ENCODE results near the gene DPYSL5.
"Not testable (repeated sequence)": the region's sequence is repeated elsewhere in the genome, so short reads cannot be mapped to it uniquely, and the experiment has no call there.

DPYSL5 gene, protein sequence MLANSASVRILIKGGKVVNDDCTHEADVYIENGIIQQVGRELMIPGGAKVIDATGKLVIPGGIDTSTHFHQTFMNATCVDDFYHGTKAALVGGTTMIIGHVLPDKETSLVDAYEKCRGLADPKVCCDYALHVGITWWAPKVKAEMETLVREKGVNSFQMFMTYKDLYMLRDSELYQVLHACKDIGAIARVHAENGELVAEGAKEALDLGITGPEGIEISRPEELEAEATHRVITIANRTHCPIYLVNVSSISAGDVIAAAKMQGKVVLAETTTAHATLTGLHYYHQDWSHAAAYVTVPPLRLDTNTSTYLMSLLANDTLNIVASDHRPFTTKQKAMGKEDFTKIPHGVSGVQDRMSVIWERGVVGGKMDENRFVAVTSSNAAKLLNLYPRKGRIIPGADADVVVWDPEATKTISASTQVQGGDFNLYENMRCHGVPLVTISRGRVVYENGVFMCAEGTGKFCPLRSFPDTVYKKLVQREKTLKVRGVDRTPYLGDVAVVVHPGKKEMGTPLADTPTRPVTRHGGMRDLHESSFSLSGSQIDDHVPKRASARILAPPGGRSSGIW

DNA sequence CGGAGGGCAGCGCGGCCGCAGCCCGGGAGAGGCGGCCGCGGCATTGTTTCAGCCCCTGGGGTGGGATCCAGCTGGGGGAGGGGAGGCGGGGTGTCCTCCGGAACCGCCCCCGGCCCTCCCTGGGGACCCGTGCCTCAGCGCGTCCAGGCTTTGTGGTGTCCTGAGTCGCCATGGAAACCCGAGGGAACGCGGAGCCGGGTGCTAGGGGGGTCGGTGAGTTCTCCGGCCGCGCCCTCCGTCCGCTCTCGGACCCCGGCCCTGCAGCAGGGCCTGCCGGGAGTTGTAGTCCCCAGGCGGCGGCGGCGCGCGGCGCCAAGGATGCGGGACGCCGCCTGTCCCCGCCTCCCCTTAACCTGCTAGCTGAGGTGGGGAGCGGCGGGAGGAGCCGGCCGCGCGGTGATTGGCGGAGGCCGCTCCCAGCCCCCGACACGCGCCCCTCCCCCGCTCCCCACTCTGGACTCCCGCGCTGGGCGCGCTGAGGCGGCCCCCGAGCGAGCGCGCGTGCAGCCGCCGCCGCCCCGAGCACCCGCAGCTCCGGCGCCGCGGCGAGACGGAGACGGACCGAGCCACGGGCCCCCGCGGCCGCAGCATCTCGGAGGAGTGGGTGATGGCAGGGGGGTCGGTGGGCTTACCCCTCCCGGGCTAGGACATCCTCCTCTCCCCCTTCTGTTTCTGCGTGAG is at the start of gene DPYSL5:
Gene DPYSL5, plus strand, starts transcription at position 478 of the 681 bp plus-strand sequence. CDS start 50,368 bp downstream, outside the sequence.
- no peak for DNase-seq (ENCODE audit: low spot score in 2 of 2)
- Mint-ChIP-seq H3K4me3 (peak within 1 kb of the TSS; percentile 64), H3K27ac (no peak within 1 kb of the TSS), H3K36me3 (no peaks in the 10 kb centered on the region), H3K4me1 (peaks cover 14% of the 10 kb centered on the region), H3K9me3 (no peaks in the 10 kb centered on the region)
- ATAC-seq: no peak

DNA sequence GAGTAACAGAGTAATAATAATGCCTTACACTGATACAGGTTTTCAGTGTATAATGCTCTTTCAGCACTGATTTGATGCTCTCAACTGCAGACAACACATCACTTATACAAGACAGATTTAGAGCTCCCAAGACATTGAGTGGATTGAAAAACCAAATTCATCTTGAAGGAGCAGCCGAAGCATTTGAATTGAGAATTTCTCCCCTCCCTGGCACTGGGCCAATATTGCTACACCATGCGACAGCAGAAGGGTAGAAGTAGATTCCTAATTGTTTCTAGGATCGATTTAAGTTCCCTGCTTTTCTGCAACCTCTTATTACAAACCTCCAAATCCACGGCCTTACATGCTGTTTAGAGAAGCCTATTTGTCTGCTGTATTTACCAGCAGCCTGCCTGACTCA is 46.6 kb upstream of the DPYSL5 start:
- H3K4me1 Mint-ChIP-seq: no peaks in the 10 kb centered on the region
- ATAC-seq (no peak), DNase-seq (ENCODE audit: low spot score in 2 of 2) (no peak)
- H3K9me3 Mint-ChIP-seq: no peaks in the 10 kb centered on the region
- no peak overlapping the region for H3K4me3 Mint-ChIP-seq
- H3K36me3 Mint-ChIP-seq: peaks cover 8% of the 10 kb centered on the region
- H3K27ac Mint-ChIP-seq: no peak overlapping the region

DNA sequence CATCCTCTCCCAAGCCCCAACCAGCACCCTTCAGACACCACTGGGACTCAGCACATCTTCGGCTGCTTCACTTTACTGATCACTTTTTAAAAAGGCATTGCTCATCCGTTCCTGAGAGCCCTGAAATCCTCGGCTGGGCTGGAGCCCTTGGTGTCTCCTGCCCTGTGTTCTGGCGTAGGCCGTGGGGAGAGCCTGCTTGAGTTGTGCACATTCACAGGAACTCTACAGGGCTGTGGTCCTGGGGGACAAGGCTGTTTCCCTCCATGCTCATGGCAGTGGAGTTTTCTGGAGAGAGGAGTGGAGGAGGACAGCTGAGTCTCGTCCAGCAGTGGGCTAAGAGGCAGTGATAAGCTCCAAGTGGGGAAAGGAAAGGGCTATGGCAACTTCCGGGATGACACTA is 46.1 kb upstream of the DPYSL5 start:
- ATAC-seq (no peak), DNase-seq (ENCODE audit: low spot score in 2 of 2) (no peak)
- H3K4me1 Mint-ChIP-seq: no peaks in the 10 kb centered on the region
- no peaks in the 10 kb centered on the region for H3K9me3 Mint-ChIP-seq
- no peak overlapping the region for H3K27ac Mint-ChIP-seq
- H3K4me3 Mint-ChIP-seq: no peak overlapping the region
- H3K36me3 Mint-ChIP-seq: peaks cover 3% of the 10 kb centered on the region

DNA sequence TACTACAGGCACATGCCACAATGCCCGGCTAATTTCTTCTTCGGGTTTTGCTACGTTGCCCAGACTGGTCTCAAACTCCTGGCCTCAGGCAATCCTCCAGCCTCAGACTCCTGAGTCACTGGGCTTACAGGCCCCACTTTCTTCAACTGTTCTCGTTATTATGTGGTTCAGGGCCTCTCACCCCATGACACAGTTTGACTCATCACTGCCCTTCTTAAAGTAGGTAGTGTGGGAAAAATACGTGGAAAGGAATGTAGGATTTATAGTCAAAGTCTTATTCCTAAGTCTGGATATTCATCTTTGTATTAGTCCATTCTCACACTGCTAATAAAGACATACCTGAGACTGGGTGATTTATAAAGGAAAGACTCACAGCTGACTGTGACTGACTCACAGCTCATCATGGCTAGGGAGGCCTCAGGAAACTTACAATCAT is 42.7 kb upstream of the DPYSL5 start:
- H3K4me3 Mint-ChIP-seq: no peak overlapping the region
- DNase-seq (ENCODE audit: low spot score in 2 of 2): no peak
- H3K4me1 Mint-ChIP-seq: no peaks in the 10 kb centered on the region
- H3K36me3 Mint-ChIP-seq: no peaks in the 10 kb centered on the region
- no peak overlapping the region for H3K27ac Mint-ChIP-seq
- no peaks in the 10 kb centered on the region for H3K9me3 Mint-ChIP-seq
- peak; percentile 81 for ATAC-seq

DNA sequence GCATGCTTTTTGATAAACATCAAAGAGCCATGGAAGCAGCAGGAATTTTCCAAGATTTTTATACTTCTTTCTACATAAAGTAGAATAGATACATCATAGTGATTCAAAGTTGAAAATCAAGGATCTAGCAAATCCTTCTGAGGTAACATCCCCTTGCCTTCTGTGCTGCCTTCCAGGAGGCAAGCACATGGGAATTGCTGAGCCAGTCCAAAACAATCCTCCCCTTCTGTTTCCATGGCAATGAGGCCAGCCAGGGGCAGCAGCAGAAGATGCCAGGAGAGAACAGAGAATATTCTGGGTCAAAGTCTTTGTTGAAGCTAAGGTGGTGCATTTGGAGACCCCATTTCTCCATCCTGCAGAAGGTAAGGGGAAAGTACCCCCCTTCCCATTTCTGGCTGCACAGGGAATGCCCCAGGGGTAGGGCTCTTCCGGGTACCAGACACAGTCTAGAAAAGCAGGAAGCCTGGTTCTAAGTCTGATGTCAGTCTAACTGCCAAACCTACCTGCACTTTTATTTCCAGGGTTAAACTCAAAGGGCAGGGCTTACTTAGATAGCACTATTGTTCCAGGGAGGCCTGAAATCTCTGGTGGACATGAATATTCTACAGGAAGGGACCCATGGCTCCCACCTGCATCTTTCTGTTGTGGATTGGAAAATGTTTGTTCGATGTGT is 40.0 kb upstream of the DPYSL5 start:
- no peaks in the 10 kb centered on the region for H3K4me1 Mint-ChIP-seq
- DNase-seq (ENCODE audit: low spot score in 2 of 2) (no peak), ATAC-seq (no peak)
- no peak overlapping the region for H3K4me3 Mint-ChIP-seq
- no peaks in the 10 kb centered on the region for H3K9me3 Mint-ChIP-seq
- no peak overlapping the region for H3K27ac Mint-ChIP-seq
- H3K36me3 Mint-ChIP-seq: no peaks in the 10 kb centered on the region

DNA sequence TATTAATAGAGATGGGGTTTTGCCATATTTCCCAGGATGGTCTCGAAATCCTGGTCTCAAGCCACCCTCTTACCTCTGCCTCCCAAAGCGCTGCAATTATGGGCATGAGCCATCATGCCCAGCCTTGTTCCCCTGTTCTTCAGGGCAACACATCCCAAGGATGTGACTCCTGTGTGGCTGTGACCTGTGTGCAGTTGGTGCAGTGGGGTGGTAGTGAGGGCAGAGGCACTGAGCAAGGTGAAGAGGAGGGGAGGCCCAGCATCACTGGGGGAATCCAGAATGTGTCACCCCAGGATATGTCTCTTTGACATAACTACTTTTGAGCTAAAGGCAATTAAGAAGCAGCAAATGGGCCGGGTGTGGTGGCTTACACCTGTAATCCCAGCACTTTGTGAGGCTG is 38.7 kb upstream of the DPYSL5 start:
- ATAC-seq (no peak), DNase-seq (ENCODE audit: low spot score in 2 of 2) (no peak)
- no peaks in the 10 kb centered on the region for H3K9me3 Mint-ChIP-seq
- no peaks in the 10 kb centered on the region for H3K4me1 Mint-ChIP-seq
- H3K4me3 Mint-ChIP-seq: no peak overlapping the region
- H3K27ac Mint-ChIP-seq: no peak overlapping the region
- H3K36me3 Mint-ChIP-seq: no peaks in the 10 kb centered on the region

DNA sequence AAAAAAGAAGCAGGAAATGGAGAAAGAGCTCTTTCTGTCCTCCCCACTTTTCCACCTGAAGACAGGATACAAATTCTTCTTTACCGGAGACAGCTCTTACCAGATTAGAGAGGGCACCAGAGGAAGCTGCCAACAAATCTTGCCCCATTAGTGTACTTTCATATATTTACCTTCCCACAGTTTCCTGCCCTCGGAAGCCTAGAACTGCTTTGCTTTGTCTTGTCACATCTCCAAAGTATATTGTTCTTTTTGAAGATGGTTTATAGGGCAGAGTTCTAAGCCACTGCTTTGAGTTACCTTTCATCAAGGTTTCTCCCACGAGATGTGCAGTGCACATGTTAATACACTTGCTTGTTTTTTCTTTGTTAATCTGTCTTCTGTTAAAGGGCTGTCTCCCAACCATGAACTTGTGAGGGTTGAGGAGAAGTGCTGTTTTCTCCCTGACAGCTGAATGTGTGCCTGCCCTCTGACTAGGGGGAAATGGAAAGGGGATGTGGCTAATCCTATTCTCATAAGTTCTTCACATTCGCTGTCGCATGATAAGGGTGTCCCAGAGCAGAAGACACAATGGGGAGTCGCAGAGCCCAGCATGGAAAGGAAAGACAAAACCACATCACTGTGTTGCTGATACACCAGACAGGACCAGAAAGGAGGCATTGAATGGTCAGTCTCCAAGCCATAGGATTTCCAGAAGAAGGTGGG is 37.9 kb upstream of the DPYSL5 start:
- Mint-ChIP-seq H3K4me1 (no peaks in the 10 kb centered on the region), H3K27ac (no peak overlapping the region), H3K36me3 (no peaks in the 10 kb centered on the region), H3K9me3 (no peaks in the 10 kb centered on the region), H3K4me3 (no peak overlapping the region)
- ATAC-seq (no peak), DNase-seq (ENCODE audit: low spot score in 2 of 2) (no peak)

DNA sequence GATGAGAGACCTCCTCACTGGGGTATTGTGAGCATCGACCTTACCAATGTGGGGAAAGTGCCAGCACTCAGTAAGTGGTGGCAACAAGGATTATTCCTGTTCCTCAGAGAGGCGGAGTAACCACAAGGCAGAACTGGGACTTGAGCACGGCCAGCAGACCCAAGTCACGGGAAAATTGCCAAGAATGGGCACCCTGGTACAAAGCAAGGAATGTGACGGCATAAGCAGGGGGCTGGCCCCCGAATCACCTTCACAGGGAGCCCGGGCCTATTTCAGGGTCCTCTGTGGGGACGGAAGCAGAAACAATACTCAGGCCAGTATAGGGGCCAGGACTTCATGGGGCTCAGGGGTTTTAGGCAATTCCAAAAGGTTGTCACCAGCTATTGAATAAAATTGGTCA is 36.7 kb upstream of the DPYSL5 start:
- Mint-ChIP-seq H3K36me3 (no peaks in the 10 kb centered on the region), H3K4me1 (no peaks in the 10 kb centered on the region), H3K9me3 (no peaks in the 10 kb centered on the region), H3K27ac (no peak overlapping the region), H3K4me3 (no peak overlapping the region)
- ATAC-seq (no peak), DNase-seq (ENCODE audit: low spot score in 2 of 2) (no peak)

DNA sequence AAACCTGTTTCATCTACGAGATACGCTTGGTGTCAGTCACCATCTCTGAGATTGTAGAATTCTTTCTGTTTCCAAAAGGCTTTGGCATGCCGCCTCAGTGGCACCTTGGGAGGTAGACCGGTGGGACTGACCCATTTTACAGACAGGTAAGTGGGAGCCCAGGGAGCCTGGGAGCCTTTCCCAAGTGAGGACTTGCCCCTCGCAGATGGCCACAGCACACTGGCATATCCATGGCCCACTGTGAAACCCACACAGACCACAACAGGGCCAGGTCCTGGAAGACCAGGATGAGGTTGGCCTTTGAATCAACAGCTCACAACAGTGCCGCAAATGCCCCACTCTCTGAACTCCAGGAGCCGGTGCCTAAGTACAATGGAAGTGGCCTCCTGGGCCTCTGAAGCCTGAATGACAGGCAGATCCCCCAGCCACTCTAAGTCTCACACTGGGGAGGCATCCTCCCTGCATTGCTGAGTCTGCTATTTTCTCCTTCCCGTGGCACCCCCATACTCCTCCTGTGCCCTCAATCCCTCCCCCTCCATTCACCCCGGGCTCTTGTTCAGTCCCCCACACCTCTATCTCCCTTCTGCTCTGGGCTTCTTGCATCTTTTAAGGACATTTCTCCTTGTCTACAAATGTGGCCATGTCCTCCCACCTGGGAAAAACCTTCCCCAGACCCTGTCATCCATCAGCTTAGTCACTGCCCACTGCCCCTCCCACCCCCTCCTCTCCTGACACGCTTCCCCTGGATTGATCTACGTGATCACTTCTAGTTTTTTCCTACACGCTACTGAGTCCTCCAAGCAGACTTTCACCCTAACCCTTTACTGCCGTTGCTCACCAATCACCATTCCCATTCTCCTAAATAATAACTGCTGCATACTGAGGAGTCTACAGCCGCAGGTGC is 35.9 kb upstream of the DPYSL5 start:
- Mint-ChIP-seq H3K4me3 (no peak overlapping the region), H3K9me3 (no peaks in the 10 kb centered on the region), H3K36me3 (no peaks in the 10 kb centered on the region), H3K4me1 (no peaks in the 10 kb centered on the region), H3K27ac (no peak overlapping the region)
- ATAC-seq (no peak), DNase-seq (ENCODE audit: low spot score in 2 of 2) (no peak)

DNA sequence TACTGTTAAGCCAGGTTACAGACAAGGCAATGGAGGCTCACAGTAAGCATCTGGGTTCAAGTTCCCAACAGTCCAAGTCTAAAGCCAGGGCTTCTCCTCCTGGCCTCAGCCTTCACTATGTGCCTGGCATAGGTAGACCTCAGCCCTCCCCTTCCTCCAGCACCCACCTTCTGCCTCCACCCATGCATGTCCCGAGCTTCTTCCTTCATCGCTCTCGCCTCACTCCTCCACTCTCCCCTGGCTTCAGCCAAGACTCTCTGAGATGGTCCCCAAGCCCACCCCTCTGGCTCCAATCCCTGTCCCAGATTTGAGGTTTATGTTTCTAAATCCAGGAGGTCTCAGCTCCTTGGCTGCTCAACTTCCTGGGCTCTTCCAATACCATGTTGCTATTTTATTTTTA is 35.2 kb upstream of the DPYSL5 start:
- H3K36me3 Mint-ChIP-seq: no peaks in the 10 kb centered on the region

DNA sequence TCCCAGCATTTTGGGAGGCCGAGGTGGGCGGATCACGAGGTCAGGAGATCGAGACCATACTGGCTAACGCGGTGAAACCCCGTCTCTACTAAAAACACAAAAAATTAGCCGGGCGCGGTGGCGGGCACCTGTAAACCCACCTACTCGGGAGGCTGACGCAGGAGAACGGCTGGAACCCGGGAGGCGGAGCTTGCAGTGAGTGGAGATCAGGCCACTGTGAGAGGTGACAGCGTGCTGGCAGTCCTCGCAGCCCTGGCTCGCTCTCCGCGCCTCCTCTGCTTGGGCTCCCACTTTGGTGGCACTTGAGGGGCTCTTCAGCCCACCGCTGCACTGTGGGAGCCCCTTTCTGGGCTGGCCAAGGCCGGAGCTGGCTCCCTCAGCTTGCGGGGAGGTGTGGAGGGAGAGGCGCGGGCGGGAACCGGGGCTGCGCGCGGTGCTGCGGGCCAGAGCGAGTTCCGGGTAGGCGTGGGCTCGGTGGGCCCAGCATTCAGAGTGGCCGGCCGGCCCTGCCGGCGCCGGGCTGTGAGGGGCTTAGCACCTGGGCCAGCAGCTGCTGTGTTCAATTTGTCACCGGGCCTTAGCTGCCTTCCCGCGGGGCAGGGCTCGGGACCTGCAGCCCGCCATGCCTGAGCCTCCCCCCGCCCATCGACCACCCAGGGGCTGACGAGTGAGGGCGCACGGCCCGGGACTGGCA is 33.7 kb upstream of the DPYSL5 start:
- not testable (repeated sequence) for ATAC-seq; H3K4me1 Mint-ChIP-seq; H3K27ac Mint-ChIP-seq; H3K36me3 Mint-ChIP-seq; H3K4me3 Mint-ChIP-seq; DNase-seq (ENCODE audit: low spot score in 2 of 2); H3K9me3 Mint-ChIP-seq

More for the DNA sequence above, 35.2 kb upstream of the DPYSL5 start:
- Mint-ChIP-seq H3K4me1 (no peaks in the 10 kb centered on the region), H3K27ac (peak overlapping the region; percentile 11), H3K9me3 (no peaks in the 10 kb centered on the region), H3K4me3 (no peak overlapping the region)
- no peak for DNase-seq (ENCODE audit: low spot score in 2 of 2)
- ATAC-seq: no peak

DNA sequence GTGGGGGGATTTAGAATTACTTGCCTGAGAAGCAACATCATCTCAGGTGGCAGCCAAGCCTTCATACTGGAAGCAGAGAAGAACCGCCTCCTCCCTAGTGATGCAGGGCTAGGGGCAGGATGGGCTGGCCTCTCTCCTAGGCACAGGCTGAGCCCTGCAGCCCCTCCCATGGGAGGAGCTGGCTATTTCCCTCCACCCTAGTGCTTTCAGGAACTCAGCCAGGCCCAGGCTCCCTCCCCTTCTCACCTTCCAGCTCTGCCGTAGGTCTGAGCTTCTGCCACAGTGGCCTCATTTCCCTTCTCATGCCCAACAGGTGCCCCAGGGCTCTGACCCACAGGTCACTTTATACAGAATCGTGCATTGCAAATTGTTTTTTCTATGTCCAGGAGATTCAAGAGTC is 31.0 kb upstream of the DPYSL5 start:
- H3K4me1 Mint-ChIP-seq: no peaks in the 10 kb centered on the region
- no peaks in the 10 kb centered on the region for H3K9me3 Mint-ChIP-seq
- no peak overlapping the region for H3K4me3 Mint-ChIP-seq
- ATAC-seq (peak; percentile 24), DNase-seq (ENCODE audit: low spot score in 2 of 2) (no peak)
- H3K27ac Mint-ChIP-seq: no peak overlapping the region
- H3K36me3 Mint-ChIP-seq: no peaks in the 10 kb centered on the region

DNA sequence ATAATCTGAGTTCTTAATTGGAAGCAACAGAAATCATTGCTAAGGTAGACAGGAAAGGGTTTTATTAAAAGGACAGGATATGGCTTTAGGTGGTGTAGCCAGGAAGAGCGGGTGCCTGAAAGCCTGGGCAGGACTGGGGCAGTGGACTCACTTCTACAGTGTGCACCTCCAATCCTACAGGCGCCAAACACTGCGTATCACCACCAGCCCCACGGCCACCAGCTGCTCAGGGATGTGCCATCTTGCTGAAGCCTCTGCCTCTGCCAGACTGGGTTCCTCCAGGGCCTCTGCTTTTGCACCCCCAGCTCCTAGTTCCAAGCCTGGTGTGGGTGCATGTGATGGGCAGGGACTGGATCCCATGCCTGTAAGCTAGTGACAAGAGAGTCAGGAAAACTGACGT is 29.7 kb upstream of the DPYSL5 start:
- Mint-ChIP-seq H3K9me3 (no peaks in the 10 kb centered on the region), H3K27ac (no peak overlapping the region), H3K36me3 (no peaks in the 10 kb centered on the region), H3K4me1 (no peaks in the 10 kb centered on the region), H3K4me3 (no peak overlapping the region)
- no peak for DNase-seq (ENCODE audit: low spot score in 2 of 2)
- no peak for ATAC-seq

DNA sequence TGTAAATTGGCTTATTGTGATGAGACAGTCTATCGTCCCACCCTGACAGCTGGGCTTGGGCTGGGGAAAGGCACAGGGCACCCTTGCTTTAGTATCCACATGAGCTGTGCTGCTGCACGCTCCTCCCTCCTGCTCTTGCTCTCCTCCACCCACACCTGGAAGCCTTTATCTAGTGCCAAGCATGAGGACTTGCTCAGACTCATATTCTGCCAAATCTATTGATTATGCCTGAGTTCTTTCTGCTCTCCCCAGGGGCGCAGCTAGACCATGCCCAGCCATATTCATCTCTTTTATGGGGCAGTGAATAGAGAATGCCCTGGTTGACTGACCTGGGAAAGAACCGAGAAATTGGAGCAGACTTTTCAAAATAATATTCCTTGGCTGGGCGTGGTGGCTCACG is 29.0 kb upstream of the DPYSL5 start:
- DNase-seq (ENCODE audit: low spot score in 2 of 2) (no peak), ATAC-seq (no peak)
- Mint-ChIP-seq H3K36me3 (no peaks in the 10 kb centered on the region), H3K9me3 (no peaks in the 10 kb centered on the region), H3K4me3 (no peak overlapping the region), H3K4me1 (no peaks in the 10 kb centered on the region), H3K27ac (no peak overlapping the region)

Data from stimulated activated effector memory CD8-positive, alpha-beta T cell treated with anti-CD3 and anti-CD28 coated beads, Interleukin-12 subunit alpha, Interleukin-12 subunit beta, amount 100 ng/mL, for 72 hours (primary cell).